ENCODE measurements around the gene UBAP1L.

DNA sequence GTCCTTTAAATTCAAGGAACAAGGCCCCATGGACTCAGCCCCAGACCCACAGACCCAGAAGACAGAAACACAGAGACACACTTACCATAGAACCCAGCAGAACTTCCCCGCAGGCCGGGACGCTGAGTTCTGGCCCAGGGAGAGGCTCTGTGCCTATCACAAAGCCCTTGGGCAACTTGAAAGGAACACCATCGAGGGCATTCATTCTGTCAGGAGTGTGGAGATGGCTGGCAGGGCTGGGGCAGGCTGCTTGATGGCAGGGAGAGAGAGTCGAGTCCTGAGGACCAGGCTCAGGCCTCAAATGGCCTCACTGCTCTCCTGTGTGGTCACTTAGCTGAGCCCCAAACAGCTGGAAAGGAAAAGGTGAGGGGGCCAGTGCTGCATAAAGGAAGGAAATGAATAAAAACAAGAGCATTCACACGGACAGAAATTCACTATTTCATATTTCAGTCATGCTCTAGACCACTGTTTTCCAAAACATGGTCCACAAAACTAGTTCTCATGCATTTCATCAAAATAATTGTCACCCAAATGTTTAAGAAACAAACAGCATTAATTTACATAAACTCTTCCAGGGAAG is 8.9 kb downstream of the UBAP1L start:
- TF ChIP-seq, protein P1, sequence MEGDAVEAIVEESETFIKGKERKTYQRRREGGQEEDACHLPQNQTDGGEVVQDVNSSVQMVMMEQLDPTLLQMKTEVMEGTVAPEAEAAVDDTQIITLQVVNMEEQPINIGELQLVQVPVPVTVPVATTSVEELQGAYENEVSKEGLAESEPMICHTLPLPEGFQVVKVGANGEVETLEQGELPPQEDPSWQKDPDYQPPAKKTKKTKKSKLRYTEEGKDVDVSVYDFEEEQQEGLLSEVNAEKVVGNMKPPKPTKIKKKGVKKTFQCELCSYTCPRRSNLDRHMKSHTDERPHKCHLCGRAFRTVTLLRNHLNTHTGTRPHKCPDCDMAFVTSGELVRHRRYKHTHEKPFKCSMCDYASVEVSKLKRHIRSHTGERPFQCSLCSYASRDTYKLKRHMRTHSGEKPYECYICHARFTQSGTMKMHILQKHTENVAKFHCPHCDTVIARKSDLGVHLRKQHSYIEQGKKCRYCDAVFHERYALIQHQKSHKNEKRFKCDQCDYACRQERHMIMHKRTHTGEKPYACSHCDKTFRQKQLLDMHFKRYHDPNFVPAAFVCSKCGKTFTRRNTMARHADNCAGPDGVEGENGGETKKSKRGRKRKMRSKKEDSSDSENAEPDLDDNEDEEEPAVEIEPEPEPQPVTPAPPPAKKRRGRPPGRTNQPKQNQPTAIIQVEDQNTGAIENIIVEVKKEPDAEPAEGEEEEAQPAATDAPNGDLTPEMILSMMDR (IDR thresholded peaks at IDR 0.05 in 8 of 11, conservative IDR thresholded peaks at IDR 0.05 in 3 of 11): no peak
- no peak for TF ChIP-seq POLR2A (IDR thresholded peaks at IDR 0.05)
- TF ChIP-seq POLR2AphosphoS5 (IDR thresholded peaks at IDR 0.05): no peak
